ENCODE results near the gene SLC41A3. TPM values are rescaled to one million over a fixed set of nuclear protein-coding genes. Genes with fewer than 3 reads are reported as not detected.

Gene SLC41A3
- total RNA-seq, 1 experiment from 2014 or later, result 41.3 TPM

GRCh38 chr3:126108676-126109050 is 24.7 kb upstream of the SLC41A3 start:
- Mint-ChIP-seq H3K27ac (ENCODE audit: unreplicated experiment) (no peak overlapping the region), H3K4me3 (ENCODE audit: unreplicated experiment) (no peak overlapping the region), H3K27me3 (ENCODE audit: insufficient read depth, unreplicated experiment) (no peaks in the 10 kb centered on the region), H3K4me1 (ENCODE audit: low read depth, unreplicated experiment) (no peaks in the 10 kb centered on the region), H3K9me3 (ENCODE audit: unreplicated experiment) (no peaks in the 10 kb centered on the region), H3K36me3 (ENCODE audit: insufficient read depth, unreplicated experiment) (no peaks in the 10 kb centered on the region)
- H3K4me3 ChIP-seq (ENCODE audit: low read depth, low read length), result no peak overlapping the region
- DNase-seq, result no peak
- BruUV-seq (replicated peaks), result no TSS peak
- H3K9me3 ChIP-seq, result no peaks in the 10 kb centered on the region
- no peaks in the 10 kb centered on the region for H3K27me3 ChIP-seq (replicated peaks; ENCODE audit: control insufficient read depth, insufficient read depth, low read length)
- no peaks in the 10 kb centered on the region for H3K4me1 ChIP-seq
- POLR2A ChIA-PET, result no interaction called here
- intact Hi-C loops (cut with micrococcal nuclease; ENCODE audit: unreplicated experiment), result no loop called here
- CTCF ChIA-PET, result no interaction called here
- no peak for TF ChIP-seq CTCF (IDR thresholded peaks at IDR 0.05; ENCODE audit: insufficient read depth in 1 of 2, low read depth in 1 of 2, low read length in 1 of 2, severe bottlenecking in 1 of 2, unreplicated experiment in 1 of 2)
- H3K36me3 ChIP-seq (ENCODE audit: control insufficient read depth, insufficient read depth, low read length), result no peaks in the 10 kb centered on the region

GRCh38 chr3:126107957-126108675 is 24.2 kb upstream of the SLC41A3 start:
- no peaks in the 10 kb centered on the region for H3K4me1 Mint-ChIP-seq (ENCODE audit: low read depth, unreplicated experiment)
- Histone ChIP-seq H3K27me3 (replicated peaks; ENCODE audit: control insufficient read depth, insufficient read depth, low read length) (no peaks in the 10 kb centered on the region), H3K9me3 (no peaks in the 10 kb centered on the region), H3K4me3 (ENCODE audit: low read depth, low read length) (no peak overlapping the region), H3K36me3 (ENCODE audit: control insufficient read depth, insufficient read depth, low read length) (no peaks in the 10 kb centered on the region), H3K4me1 (no peaks in the 10 kb centered on the region)
- intact Hi-C loops (cut with micrococcal nuclease; ENCODE audit: unreplicated experiment), result no loop called here
- H3K36me3 Mint-ChIP-seq (ENCODE audit: insufficient read depth, unreplicated experiment), result no peaks in the 10 kb centered on the region
- no TSS peak for BruUV-seq (replicated peaks)
- H3K27me3 Mint-ChIP-seq (ENCODE audit: insufficient read depth, unreplicated experiment), result no peaks in the 10 kb centered on the region
- H3K4me3 Mint-ChIP-seq (ENCODE audit: unreplicated experiment), result no peak overlapping the region
- no peak for TF ChIP-seq CTCF (IDR thresholded peaks at IDR 0.05; ENCODE audit: insufficient read depth in 1 of 2, low read depth in 1 of 2, low read length in 1 of 2, severe bottlenecking in 1 of 2, unreplicated experiment in 1 of 2)
- H3K9me3 Mint-ChIP-seq (ENCODE audit: unreplicated experiment), result no peaks in the 10 kb centered on the region
- H3K27ac Mint-ChIP-seq (ENCODE audit: unreplicated experiment), result no peak overlapping the region
- CTCF ChIA-PET, result no interaction called here
- DNase-seq, result no peak
- POLR2A ChIA-PET, result no interaction called here

GRCh38 chr3:126107203-126107939 is 23.4 kb upstream of the SLC41A3 start:
- no peak for TF ChIP-seq CTCF (IDR thresholded peaks at IDR 0.05; ENCODE audit: insufficient read depth in 1 of 2, low read depth in 1 of 2, low read length in 1 of 2, severe bottlenecking in 1 of 2, unreplicated experiment in 1 of 2)
- H3K27ac Mint-ChIP-seq (ENCODE audit: unreplicated experiment), result no peak overlapping the region
- ChIA-PET CTCF (no interaction called here), POLR2A (no interaction called here)
- H3K4me1 Mint-ChIP-seq (ENCODE audit: low read depth, unreplicated experiment), result no peaks in the 10 kb centered on the region
- BruUV-seq (replicated peaks), result no TSS peak
- no peak for DNase-seq
- Histone ChIP-seq H3K36me3 (ENCODE audit: control insufficient read depth, insufficient read depth, low read length) (no peaks in the 10 kb centered on the region), H3K4me3 (ENCODE audit: low read depth, low read length) (no peak overlapping the region), H3K9me3 (no peaks in the 10 kb centered on the region), H3K4me1 (no peaks in the 10 kb centered on the region), H3K27me3 (replicated peaks; ENCODE audit: control insufficient read depth, insufficient read depth, low read length) (no peaks in the 10 kb centered on the region)
- no peak overlapping the region for H3K4me3 Mint-ChIP-seq (ENCODE audit: unreplicated experiment)
- intact Hi-C loops (cut with micrococcal nuclease; ENCODE audit: unreplicated experiment), result no loop called here
- no peaks in the 10 kb centered on the region for H3K36me3 Mint-ChIP-seq (ENCODE audit: insufficient read depth, unreplicated experiment)
- H3K27me3 Mint-ChIP-seq (ENCODE audit: insufficient read depth, unreplicated experiment), result no peaks in the 10 kb centered on the region
- no peaks in the 10 kb centered on the region for H3K9me3 Mint-ChIP-seq (ENCODE audit: unreplicated experiment)
